D721Med (cell line): ENCODE results near the gene NKAIN2.

ENCODE experiments used
- DNase-seq: peaks from one replicate; pipeline ENCODE4 v3.0.0; 2011; ENCODE audit warnings: low spot score; ENCODE audit not compliant: insufficient read length
- FAIRE-seq: peaks from 2 replicates; lab custom pipeline; 2011; peaks lifted over from hg19 to GRCh38; lab: Jason Lieb, UNC
- CTCF ChIP-seq: IDR thresholded peaks from 2 replicates; pipeline ENCODE4 v1.5.1; 2012; ENCODE audit warnings: mild to moderate bottlenecking, control low read depth; ENCODE audit not compliant: insufficient read depth; ENCODE audit errors: missing control alignments

The NKAIN2 gene

GRCh38 chr6:124765280-124765679 is 961.6 kb downstream of the NKAIN2 start:
- no peak for TF ChIP-seq CTCF
- DNase-seq (no peak), FAIRE-seq (no peak)

- TF ChIP-seq CTCF, result no peak
- FAIRE-seq, result no peak
Observed at GRCh38 chr6:124768224-124768623, 964.6 kb downstream of the NKAIN2 start.

GRCh38 chr6:124769811-124770544 is 966.3 kb downstream of the NKAIN2 start:
- no peak for FAIRE-seq
- DNase-seq, result no peak
- no peak for TF ChIP-seq CTCF

More at GRCh38 chr6:124768224-124768623, 964.6 kb downstream of the NKAIN2 start:
- no peak for DNase-seq

GRCh38 chr6:124770784-124771183 is 967.1 kb downstream of the NKAIN2 start:
- no peak for FAIRE-seq

GRCh38 chr6:124772733-124773319 is 969.2 kb downstream of the NKAIN2 start:
- DNase-seq (no peak), FAIRE-seq (no peak)
- no peak for TF ChIP-seq CTCF

More at GRCh38 chr6:124770784-124771183, 967.1 kb downstream of the NKAIN2 start:
- DNase-seq, result no peak
- TF ChIP-seq CTCF, result no peak

- no peak for FAIRE-seq
- no peak for DNase-seq
- TF ChIP-seq CTCF, result no peak
Observed at GRCh38 chr6:124775121-124775520, 971.5 kb downstream of the NKAIN2 start.

GRCh38 chr6:124777863-124778262 is 974.2 kb downstream of the NKAIN2 start:
- no peak for FAIRE-seq
- no peak for DNase-seq
- no peak for TF ChIP-seq CTCF
